Subcutaneous adipose tissue (tissue), 4 donors: ENCODE results near the gene FAH. TPM values are rescaled to one million over a fixed set of nuclear protein-coding genes. Genes with fewer than 3 reads are reported as not detected.

ENCODE experiments used
- total RNA-seq, 4 donors: library from RNA; depleted of rRNA; stranded (reverse); fragments of >200 nt; gene quantifications; one replicate each; pipeline ENCODE4 v1.1.0, GENCODE V29; 2016
- TF ChIP-seq, protein P1 (sequence below): fragments of 450-650 bp; IDR thresholded peaks from one replicate; pipeline ENCODE4 v1.5.1; 2016; ENCODE audit warnings: low read depth, mild to moderate bottlenecking, control low read depth, antibody characterized with exemption, moderate library complexity

The FAH gene
- total RNA-seq, 4 donors from 2014 or later = 87.6 to 196 (median 109) TPM

DNA sequence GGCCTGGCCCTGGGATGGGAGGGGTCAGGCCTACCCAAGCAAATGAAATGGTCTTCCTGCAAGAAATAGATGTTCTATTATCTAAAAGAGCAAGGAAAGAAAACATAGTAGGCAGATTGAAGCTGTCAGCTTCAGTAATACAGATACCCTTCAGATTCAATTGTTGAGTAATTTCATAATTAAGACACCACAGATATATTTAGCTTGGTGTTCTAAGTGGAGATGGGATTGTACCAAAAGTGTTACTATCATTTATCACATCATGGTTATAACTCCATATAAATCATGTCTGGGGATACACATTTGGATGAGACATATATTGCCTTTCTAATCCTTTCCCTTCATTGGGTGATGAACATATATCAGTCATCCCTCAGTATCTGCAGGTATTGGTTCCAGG is 41.9 kb upstream of the FAH start:
- TF ChIP-seq, protein P1, sequence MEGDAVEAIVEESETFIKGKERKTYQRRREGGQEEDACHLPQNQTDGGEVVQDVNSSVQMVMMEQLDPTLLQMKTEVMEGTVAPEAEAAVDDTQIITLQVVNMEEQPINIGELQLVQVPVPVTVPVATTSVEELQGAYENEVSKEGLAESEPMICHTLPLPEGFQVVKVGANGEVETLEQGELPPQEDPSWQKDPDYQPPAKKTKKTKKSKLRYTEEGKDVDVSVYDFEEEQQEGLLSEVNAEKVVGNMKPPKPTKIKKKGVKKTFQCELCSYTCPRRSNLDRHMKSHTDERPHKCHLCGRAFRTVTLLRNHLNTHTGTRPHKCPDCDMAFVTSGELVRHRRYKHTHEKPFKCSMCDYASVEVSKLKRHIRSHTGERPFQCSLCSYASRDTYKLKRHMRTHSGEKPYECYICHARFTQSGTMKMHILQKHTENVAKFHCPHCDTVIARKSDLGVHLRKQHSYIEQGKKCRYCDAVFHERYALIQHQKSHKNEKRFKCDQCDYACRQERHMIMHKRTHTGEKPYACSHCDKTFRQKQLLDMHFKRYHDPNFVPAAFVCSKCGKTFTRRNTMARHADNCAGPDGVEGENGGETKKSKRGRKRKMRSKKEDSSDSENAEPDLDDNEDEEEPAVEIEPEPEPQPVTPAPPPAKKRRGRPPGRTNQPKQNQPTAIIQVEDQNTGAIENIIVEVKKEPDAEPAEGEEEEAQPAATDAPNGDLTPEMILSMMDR = no peak

DNA sequence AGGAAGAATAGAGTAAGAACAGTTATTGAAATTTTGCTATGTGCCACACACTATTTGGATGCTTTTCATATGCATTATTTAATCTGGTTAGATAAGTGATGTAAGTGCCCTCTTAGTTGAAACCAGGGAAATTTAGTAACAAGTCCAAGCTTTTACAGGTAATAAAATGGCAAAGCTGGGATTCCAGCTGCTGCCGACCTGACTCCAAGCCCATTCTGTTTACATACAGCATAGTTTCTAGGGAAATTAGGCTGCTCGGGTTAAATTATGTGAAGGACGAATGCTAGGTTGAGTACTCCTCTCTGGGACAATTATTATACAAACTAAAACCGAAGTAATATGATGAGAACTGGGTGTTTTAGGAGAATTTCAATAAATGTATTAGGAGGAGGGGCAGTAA is 38.7 kb upstream of the FAH start:
- TF ChIP-seq, protein P1 = no peak

DNA sequence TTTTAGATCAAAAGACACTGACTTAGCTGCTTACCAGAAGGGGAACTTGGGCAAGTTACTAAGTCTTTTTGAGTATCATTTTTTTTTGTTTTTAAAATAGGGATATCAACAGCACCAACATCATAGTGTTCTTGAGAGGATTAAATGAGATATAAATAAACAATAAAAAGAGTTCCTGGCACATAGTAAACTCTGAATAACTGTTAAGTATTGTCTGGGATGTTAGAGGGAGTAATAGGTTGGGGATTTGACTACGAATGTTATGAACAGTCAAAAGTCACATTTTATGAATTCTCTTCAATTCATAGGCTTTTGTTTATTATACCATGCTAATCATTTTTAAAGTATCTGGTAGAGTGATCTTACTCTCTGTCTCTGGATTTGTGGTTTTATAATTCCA is 37.8 kb upstream of the FAH start:
- TF ChIP-seq, protein P1 = no peak

GRCh38 chr15:80118956-80119355 is 33.8 kb upstream of the FAH start:
- TF ChIP-seq, protein P1 = no peak

DNA sequence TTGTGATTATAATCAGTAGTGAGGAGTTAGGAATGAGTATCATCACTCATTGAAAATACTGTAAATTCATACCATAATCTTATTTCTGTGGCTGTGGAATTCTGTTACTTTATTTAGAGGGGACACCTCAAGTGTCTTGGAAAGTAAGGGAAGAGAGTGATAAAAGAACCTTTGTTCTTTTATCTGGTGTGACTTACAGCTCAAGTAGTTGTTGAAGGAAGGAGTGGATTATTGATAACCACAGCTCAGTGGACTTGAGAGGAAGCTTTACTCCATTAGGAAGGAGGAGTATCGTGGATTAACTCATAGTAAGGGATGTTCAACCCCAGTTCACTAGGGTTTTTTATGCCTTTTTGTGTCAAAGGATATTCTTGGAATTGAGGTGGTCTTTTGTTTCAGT is 32.2 kb upstream of the FAH start:
- TF ChIP-seq, protein P1 = no peak

GRCh38 chr15:80121546-80121945 is 31.3 kb upstream of the FAH start:
- TF ChIP-seq, protein P1 = no peak

DNA sequence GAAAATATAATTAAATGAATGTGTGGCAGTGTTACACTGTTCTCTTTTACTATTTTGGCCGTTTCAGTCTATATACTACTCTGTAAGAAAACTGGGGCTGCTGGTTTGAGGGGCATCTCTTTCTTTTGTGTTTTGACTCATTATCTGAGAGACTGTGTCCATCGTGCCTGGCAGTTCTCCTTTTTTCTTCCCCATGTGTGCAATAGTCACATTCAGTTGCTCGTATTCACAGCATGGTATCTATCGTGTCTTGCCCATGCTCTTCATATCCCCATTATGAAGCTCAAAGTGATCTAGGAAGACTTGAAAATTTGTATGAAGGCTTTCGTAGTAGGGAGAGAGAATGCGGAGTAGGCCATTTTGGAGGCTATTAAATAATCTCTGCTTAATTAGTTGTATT is 29.8 kb upstream of the FAH start:
- TF ChIP-seq, protein P1 = no peak
